Activated CD8-positive, alpha-beta memory T cell treated with anti-CD3 and anti-CD28 coated beads, Interleukin-2, amount 50 U/mL, for 4 hours (primary cell): Measurements from ENCODE around the gene COL8A1.

Experiments used
- DNase-seq: peaks from one replicate; pipeline ENCODE4 v3.0.0-alpha.2; 2020

COL8A1 gene

GRCh38 chr3:99765042-99765942, 126.9 kb downstream of the COL8A1 start:
- no peak for DNase-seq

GRCh38 chr3:99767291-99767690, 128.9 kb downstream of the COL8A1 start:
- DNase-seq, result no peak

- no peak for DNase-seq
Measured at GRCh38 chr3:99768126-99768525, 129.7 kb downstream of the COL8A1 start.

- DNase-seq, result no peak
Measured at GRCh38 chr3:99768808-99769501, 130.6 kb downstream of the COL8A1 start.

- DNase-seq, result no peak
Measured at GRCh38 chr3:99772171-99772570, 133.8 kb downstream of the COL8A1 start.

GRCh38 chr3:99772671-99773070, 134.3 kb downstream of the COL8A1 start:
- no peak for DNase-seq

GRCh38 chr3:99774467-99774866, 136.1 kb downstream of the COL8A1 start:
- DNase-seq, result no peak

- no peak for DNase-seq
Measured at GRCh38 chr3:99776516-99777209, 138.3 kb downstream of the COL8A1 start.

- DNase-seq, result no peak
Measured at GRCh38 chr3:99777210-99777549, 138.8 kb downstream of the COL8A1 start.

- no peak for DNase-seq
Measured at GRCh38 chr3:99777708-99778107, 139.3 kb downstream of the COL8A1 start.

GRCh38 chr3:99780749-99781148, 142.4 kb downstream of the COL8A1 start:
- DNase-seq, result no peak

GRCh38 chr3:99781761-99782160, 143.4 kb downstream of the COL8A1 start:
- DNase-seq, result no peak

GRCh38 chr3:99783011-99783573, 144.7 kb downstream of the COL8A1 start:
- DNase-seq, result no peak

GRCh38 chr3:99789011-99789721, 150.8 kb downstream of the COL8A1 start:
- no peak for DNase-seq

GRCh38 chr3:99794485-99794884, 156.1 kb downstream of the COL8A1 start:
- no peak for DNase-seq

GRCh38 chr3:99795573-99795972, 157.2 kb downstream of the COL8A1 start:
- DNase-seq, result no peak

- DNase-seq, result no peak
Measured at GRCh38 chr3:99799422-99799821, 161.0 kb downstream of the COL8A1 start.

- no peak for DNase-seq
Measured at GRCh38 chr3:99803297-99803696, 164.9 kb downstream of the COL8A1 start.

GRCh38 chr3:99805160-99805559, 166.8 kb downstream of the COL8A1 start:
- no peak for DNase-seq

GRCh38 chr3:99808163-99808794, 169.9 kb downstream of the COL8A1 start:
- peak; percentile 38 for DNase-seq

GRCh38 chr3:99809565-99809964, 171.2 kb downstream of the COL8A1 start:
- no peak for DNase-seq

- DNase-seq, result no peak
Measured at GRCh38 chr3:99810403-99810802, 172.0 kb downstream of the COL8A1 start.
